Gastroesophageal sphincter (tissue), 4 donors: ENCODE results near the gene CRYBG1. TPM values are rescaled to one million over a fixed set of nuclear protein-coding genes. Genes with fewer than 3 reads are reported as not detected.

Experiments
- ATAC-seq: fragments of 150-250 bp; one replicate; pipeline ENCODE4 v1.9.1; 2016; ENCODE audit warnings: mild to moderate bottlenecking, moderate library complexity
- H3K27ac ChIP-seq, 4 donors: fragments of 200-600 bp; sonication (generic) in 3 of 4; 1 replicate in 3 of 4; 2 replicates in 1 of 4; pipeline ENCODE4 v1.5.1; 2016 to 2019
- H3K27me3 ChIP-seq: fragments of 200-600 bp; sonication (generic); one replicate; pipeline ENCODE4 v1.5.1; 2019
- H3K36me3 ChIP-seq, 2 donors: fragments of 200-600 bp; sonication (generic); one replicate each; pipeline ENCODE4 v1.5.1; 2019; ENCODE audit warnings: control low read depth in 1 of 2
- H3K4me1 ChIP-seq, 3 donors: fragments of 200-600 bp; sonication (generic); 1 replicate in 2 of 3; 2 replicates in 1 of 3; pipeline ENCODE4 v1.5.1; 2016 to 2019; ENCODE audit warnings: control low read depth in 2 of 3
- H3K4me3 ChIP-seq, 2 donors: fragments of 200-600 bp; sonication (generic); one replicate each; pipeline ENCODE4 v1.5.1; 2019; ENCODE audit warnings: mild to moderate bottlenecking in 1 of 2, moderate library complexity in 1 of 2
- H3K9me3 ChIP-seq, 3 donors: fragments of 200-600 bp; sonication (generic); one replicate each; pipeline ENCODE4 v1.5.1; 2017 to 2019; ENCODE audit warnings: control low read depth in 2 of 3
- CTCF ChIP-seq, 4 experiments: fragments of 200-600 bp in 2 of 4; fragments of 450-650 bp in 2 of 4; sonication (generic) in 1 of 4; IDR thresholded peaks; one replicate each; pipeline ENCODE4 v1.5.1; 2017 to 2019; ENCODE audit warnings: antibody characterized with exemption in 4 of 4, mild to moderate bottlenecking in 2 of 4, moderate library complexity in 2 of 4
- EP300 ChIP-seq: sonication (generic); formaldehyde crosslinking; IDR thresholded peaks from one replicate; pipeline ENCODE4 v1.6.1; 2017; ENCODE audit warnings: antibody characterized with exemption, mild to moderate bottlenecking
- POLR2A ChIP-seq, 2 donors: fragments of 450-650 bp; IDR thresholded peaks; one replicate each; pipeline ENCODE4 v1.6.1; 2017; ENCODE audit warnings: antibody characterized with exemption in 2 of 2, mild to moderate bottlenecking in 2 of 2, moderate library complexity in 1 of 2
- POLR2AphosphoS5 ChIP-seq: sonication (generic); formaldehyde crosslinking; IDR thresholded peaks from one replicate; pipeline ENCODE4 v1.6.1; 2017; ENCODE audit warnings: antibody characterized with exemption
- WGBS, 2 donors: methylation state at CpG; one replicate each; pipeline ENCODE4 v1.1.5; 2018; ENCODE audit warnings: low coverage in 1 of 2; 5-methylcytosine and 5-hydroxymethylcytosine counted together
- total RNA-seq, 4 donors: library from RNA; depleted of rRNA; stranded (reverse); fragments of >200 nt; gene quantifications; one replicate each; pipeline ENCODE4 v1.1.0, GENCODE V29; 2016

Gene CRYBG1
- total RNA-seq, 4 donors from 2014 or later = 3.1 to 10.8 (median 4.1) TPM

GRCh38 chr6:106452628-106453027, 92.1 kb downstream of the CRYBG1 start:
- no peak overlapping the region for H3K27ac ChIP-seq
- TF ChIP-seq POLR2AphosphoS5 (no peak), CTCF (IDR thresholded peaks at IDR 0.05) (no peak), POLR2A (IDR thresholded peaks at IDR 0.05) (no peak), EP300 (no peak)
- WGBS, 2 donors = 0 to 92% methylated on average over 1 of the region's 1 CpG
- no peaks in the 10 kb centered on the region for H3K4me1 ChIP-seq
- H3K9me3 ChIP-seq = no peaks in the 10 kb centered on the region
- ATAC-seq = no peak
- no peak overlapping the region for H3K4me3 ChIP-seq
- no peaks in the 10 kb centered on the region for H3K36me3 ChIP-seq
- H3K27me3 ChIP-seq = no peaks in the 10 kb centered on the region

- Histone ChIP-seq H3K36me3 (no peaks in the 10 kb centered on the region), H3K9me3 (no peaks in the 10 kb centered on the region), H3K27ac (no peak overlapping the region), H3K4me3 (no peak overlapping the region), H3K4me1 (no peaks in the 10 kb centered on the region), H3K27me3 (no peaks in the 10 kb centered on the region)
- WGBS, 2 donors = 53 to 100% methylated on average over 2 to 5 of the region's 6 CpGs
- TF ChIP-seq POLR2A (IDR thresholded peaks at IDR 0.05) (no peak), EP300 (no peak), POLR2AphosphoS5 (no peak), CTCF (IDR thresholded peaks at IDR 0.05) (no peak)
- ATAC-seq = no peak
Measured at GRCh38 chr6:106453756-106454367, 93.3 kb downstream of the CRYBG1 start.

- H3K36me3 ChIP-seq = no peaks in the 10 kb centered on the region
- peaks cover 3% of the 10 kb centered on the region for H3K27me3 ChIP-seq
- no peak overlapping the region for H3K4me3 ChIP-seq
- no peak for ATAC-seq
- TF ChIP-seq CTCF (IDR thresholded peaks at IDR 0.05) (no peak), EP300 (no peak), POLR2AphosphoS5 (no peak), POLR2A (IDR thresholded peaks at IDR 0.05) (no peak)
- no peaks in the 10 kb centered on the region for H3K4me1 ChIP-seq
- 60 to 67% methylated on average over 1 of the region's 1 CpG for WGBS, 2 donors
- no peak overlapping the region for H3K27ac ChIP-seq
- no peaks in the 10 kb centered on the region for H3K9me3 ChIP-seq
Measured at GRCh38 chr6:106456756-106457155, 96.2 kb downstream of the CRYBG1 start.

- WGBS, 2 donors = 66 to 78% methylated on average over 5 to 7 of the region's 7 CpGs
- Histone ChIP-seq H3K4me1 (no peaks in the 10 kb centered on the region), H3K36me3 (no peaks in the 10 kb centered on the region), H3K27me3 (peaks cover 8% of the 10 kb centered on the region), H3K4me3 (no peak overlapping the region), H3K9me3 (no peaks in the 10 kb centered on the region), H3K27ac (no peak overlapping the region)
- no peak for ATAC-seq
- TF ChIP-seq POLR2AphosphoS5 = no peak
- no peak for TF ChIP-seq EP300
- no peak for TF ChIP-seq CTCF (IDR thresholded peaks at IDR 0.05)
- no peak for TF ChIP-seq POLR2A (IDR thresholded peaks at IDR 0.05)
Measured at GRCh38 chr6:106458021-106458986, 97.8 kb downstream of the CRYBG1 start.
